LNCAP (cell line): ENCODE data around the gene TTLL8.

Experiments used
- TF ChIP-seq, protein P1 (sequence below): fragments of 450-650 bp; IDR thresholded peaks from 2 replicates; pipeline ENCODE4 v1.5.1; 2017; ENCODE audit warnings: mild to moderate bottlenecking

TTLL8 gene

DNA sequence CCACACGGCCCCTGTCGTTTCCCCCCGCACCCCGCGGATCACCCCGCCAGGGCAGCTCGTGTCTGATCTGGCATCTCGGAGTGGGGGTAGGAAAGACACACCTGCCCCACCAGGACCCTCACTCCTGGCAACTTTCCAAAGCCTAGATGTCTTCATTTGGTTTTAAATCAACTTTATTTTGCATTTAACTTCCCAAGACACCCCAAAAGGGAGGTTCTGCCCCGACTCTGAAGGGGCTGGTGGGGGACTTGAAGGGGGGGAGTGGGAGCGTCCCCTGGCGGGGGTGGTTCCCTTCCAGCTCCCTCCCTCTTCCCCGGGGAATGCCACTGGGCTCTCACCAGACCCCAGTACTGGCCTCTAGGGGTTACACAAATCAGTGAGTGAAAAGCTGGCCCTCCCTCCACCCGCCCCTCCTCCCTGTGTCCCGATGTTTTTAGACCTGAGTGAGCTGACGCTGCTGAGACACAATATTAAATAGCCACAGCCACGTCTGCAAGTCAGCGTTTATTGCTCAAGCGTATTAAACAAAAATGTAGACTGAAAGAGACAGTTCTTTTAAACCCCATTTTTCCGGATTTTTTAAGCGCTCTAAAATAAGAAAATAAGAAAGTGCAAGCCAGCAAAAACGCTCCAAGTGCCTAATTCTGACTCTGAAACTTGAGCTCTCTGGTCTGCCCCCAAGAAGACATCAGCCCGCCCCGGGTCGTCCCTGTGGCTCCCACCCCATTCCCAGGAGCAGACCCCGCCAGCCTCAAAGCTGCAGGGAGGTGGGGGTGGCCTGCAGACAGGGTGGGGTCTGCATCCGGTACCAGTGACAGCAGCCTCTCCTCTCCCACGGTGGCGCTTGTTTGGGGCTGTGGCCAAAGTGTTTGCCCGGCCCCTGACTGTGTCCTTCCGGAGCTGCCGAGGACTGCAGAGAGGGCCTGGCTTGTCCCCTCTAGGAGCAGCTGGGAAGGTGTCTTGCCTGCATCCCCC lies 1.1 kb upstream of the TTLL8 start:
- TF ChIP-seq, protein P1, sequence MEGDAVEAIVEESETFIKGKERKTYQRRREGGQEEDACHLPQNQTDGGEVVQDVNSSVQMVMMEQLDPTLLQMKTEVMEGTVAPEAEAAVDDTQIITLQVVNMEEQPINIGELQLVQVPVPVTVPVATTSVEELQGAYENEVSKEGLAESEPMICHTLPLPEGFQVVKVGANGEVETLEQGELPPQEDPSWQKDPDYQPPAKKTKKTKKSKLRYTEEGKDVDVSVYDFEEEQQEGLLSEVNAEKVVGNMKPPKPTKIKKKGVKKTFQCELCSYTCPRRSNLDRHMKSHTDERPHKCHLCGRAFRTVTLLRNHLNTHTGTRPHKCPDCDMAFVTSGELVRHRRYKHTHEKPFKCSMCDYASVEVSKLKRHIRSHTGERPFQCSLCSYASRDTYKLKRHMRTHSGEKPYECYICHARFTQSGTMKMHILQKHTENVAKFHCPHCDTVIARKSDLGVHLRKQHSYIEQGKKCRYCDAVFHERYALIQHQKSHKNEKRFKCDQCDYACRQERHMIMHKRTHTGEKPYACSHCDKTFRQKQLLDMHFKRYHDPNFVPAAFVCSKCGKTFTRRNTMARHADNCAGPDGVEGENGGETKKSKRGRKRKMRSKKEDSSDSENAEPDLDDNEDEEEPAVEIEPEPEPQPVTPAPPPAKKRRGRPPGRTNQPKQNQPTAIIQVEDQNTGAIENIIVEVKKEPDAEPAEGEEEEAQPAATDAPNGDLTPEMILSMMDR = no peak

DNA sequence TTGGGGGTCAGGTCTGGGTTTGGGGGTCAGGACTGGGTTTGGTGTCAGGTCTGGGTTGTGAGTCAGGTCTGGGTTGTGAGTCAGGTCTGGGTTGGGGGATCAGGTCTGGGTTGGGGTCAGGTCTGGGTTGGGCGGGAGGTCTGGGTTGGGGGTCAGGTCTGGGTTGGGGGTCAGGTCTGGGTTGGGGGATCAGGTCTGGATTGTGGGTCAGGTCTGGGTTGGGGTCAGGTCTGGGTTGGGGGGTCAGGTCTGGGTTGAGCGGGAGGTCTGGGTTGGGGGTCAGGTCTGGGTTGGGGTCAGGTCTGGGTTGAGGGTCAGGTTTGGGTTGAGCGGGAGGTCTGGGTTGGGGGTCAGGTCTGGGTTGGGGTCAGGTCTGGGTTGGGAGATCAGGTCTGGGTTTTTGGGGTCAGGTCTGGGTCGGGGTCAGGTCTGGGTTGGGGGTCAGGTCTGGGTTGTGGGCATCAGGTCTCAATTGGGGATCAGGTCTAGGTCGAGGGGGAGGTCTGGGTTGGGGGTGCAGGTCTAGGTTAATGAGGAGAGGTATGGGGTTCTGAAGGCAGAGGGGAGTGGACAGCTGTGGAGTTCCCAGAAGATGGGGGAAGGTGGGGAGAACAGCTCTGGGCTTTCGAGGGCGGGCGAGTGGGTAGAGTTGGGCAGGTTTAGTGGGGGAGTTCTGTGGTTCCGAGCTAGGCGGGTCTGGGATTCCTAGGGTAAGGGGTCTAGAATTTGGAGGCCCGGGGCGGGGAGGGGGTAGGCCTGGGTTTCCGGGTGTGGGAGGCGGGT lies 629 bp downstream of the TTLL8 start:
- TF ChIP-seq, protein P1 = no peak

DNA sequence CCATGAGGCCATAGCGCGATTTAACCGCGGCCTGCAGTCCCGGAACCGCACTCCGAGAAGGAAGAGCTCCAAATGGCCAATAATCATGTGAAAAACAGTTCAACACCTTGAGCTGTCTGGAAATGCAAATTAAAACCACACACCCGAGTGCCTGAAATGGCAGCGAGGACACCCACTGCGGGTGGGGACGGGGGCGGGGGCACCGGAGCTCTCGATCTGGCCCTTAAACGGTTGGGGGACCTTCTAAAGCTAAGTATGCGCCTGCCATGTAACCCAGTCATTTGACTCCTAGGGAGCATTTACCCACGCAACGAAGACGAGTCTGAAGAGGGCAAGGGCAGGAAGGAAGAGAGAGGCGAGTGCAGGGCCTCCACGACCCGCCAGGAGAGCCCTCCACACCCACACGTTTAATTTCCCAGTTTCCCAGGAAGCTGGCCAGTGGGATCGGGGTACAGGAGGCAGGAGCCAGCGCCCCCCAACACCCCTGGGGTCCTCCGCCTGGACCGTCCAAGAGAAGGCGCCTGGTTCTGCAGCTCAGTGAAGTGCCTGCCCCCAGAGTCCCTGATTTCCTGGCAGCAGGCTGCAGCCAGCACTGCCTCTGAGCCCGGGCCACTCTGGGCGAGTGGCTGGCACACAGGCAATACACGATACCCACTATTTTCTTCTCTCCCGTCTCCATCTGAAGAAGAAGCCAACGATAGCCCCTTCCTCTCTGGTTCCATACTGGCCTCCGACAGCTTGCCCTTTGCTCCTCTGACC lies 1.7 kb downstream of the TTLL8 start:
- TF ChIP-seq, protein P1 = no peak

DNA sequence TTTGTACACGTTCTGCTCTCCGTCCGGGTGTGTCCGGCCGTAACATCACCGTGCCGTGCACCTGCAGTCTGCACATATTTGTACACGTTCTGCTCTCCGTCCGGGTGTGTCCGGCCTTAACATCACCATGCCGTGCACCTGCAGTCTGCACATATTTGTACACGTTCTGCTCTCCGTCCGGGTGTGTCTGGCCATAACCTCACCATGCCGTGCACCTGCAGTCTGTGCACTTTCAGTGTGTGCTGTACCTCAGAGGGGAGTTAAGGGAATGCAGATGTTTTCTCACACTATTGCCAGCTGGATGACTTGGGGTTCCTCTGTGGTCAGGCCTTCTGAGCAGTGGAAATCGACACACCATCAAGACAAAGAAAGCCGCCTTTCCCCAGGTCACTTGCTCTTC lies 4.2 kb downstream of the TTLL8 start:
- TF ChIP-seq, protein P1 = no peak

DNA sequence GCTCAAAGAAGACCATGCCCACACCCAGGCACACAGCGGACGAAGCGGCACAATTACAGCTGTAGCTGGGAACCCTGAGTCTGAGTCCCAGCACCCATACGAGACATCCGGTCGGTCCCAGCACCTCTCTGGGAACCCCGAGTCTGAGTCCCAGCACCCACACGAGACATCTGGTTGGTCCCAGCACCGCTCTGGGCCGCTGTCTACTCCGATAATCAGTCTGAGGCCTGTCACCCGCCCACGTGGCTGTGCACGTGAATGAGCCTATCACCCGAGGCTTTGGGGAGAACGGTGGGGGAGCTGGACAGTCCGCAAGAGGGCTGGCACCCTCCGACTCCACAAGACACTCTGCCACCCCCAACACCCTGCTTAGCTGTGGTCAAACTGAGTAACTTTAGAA lies 6.2 kb downstream of the TTLL8 start:
- TF ChIP-seq, protein P1 = no peak

DNA sequence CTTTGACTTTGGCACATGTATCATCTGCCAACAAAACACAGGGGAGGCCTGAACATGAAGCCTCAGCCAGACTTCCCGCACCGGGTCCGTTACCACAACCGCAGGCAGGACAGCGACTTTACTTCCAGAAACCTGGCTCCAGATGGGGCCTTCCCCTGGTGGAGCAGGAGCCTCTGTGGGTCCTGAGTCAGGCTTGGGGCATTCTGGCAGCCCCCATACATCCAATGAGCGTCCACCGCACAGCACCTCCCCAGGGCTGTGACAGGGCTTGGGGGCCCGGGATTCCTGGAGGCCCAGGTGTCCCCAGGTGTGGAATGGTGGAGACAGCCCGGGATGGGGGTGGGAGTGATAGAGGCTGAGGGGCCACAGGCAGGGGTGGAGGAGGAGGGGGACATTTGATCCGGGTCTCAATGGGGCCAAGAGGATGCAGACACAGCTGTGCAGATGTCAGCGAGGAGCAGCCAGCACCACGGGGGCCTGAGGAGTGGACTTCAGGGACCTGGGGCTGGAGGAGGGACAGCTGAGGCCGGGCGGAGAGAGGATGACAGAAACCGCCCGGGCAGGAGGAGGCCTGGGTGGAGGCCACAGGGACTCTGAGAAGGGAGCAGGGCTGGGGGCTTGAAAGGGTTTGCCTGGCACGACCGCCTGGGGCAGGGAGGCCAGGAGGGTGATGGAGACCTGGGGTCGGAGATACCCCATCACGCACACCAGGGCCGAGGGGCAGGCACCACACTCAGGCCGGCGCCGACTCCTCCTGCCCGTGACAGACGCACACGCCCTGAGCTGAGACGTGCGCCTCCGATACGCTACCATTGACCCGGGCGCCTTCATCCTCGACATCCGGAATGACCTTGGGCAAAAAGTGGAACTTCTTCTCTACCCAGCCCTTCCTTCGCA lies 8.6 kb downstream of the TTLL8 start:
- TF ChIP-seq, protein P1 = no peak
